CMK (cell line): ENCODE results near the gene TAAR1.
"Not testable (repeated sequence)": the region's sequence is repeated elsewhere in the genome, so short reads cannot be mapped to it uniquely, and the experiment has no call there.

Source experiments
- DNase-seq: peaks from one replicate; pipeline ENCODE4 v3.0.0-alpha.2; 2010; ENCODE audit warnings: low read depth

The TAAR1 gene

DNA sequence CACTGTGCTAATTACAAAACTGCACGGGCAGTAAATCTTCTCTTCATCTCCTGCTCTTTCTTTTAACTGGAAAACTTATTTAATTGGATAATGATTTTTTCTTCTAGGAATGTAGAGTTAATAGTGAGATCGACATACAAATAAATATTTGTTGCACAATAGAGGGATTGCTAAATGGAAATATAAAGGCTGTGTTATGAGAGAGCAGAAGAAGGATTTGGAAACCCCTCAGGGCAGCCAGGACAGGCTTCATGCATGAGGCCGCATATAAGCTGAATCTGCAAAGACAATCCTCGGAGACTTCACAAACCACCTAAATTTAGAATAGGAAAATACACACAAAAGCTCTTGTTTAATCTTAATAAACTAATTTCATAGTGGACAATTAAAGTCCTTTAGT, 2.9 kb upstream of the TAAR1 start:
- no peak for DNase-seq

GRCh38 chr6:132651062-132651461, 7.9 kb downstream of the TAAR1 start:
- DNase-seq = no peak

- no peak for DNase-seq
These were observed 8.6 kb downstream of the TAAR1 start for GRCh38 chr6:132650429-132650828.

DNA sequence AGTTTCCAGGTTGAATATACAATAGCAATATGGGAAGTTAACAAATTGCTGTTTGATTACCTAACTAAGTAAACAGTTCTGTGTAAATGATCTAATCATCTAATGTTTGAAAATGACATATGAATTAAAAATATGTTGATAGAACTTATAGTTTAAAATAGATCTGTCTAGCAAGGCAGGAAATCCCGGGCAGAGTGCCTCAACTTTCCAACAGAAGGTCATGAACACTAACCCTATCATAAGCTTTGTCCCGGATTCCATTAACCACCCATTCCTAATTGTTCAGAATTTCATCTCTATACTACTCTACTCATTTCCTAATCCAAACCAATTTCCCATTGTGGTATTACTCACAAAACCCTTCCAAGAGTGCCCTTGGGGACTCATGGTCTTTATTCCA, 10.2 kb downstream of the TAAR1 start:
- no peak for DNase-seq

GRCh38 chr6:132648356-132648755, 10.6 kb downstream of the TAAR1 start:
- no peak for DNase-seq

GRCh38 chr6:132643547-132643946, 15.4 kb downstream of the TAAR1 start:
- DNase-seq = no peak

- DNase-seq = not testable (repeated sequence)
These were observed 21.8 kb downstream of the TAAR1 start for GRCh38 chr6:132637135-132637534.

GRCh38 chr6:132635906-132636305, 23.1 kb downstream of the TAAR1 start:
- not testable (repeated sequence) for DNase-seq

GRCh38 chr6:132635288-132635687, 23.7 kb downstream of the TAAR1 start:
- not testable (repeated sequence) for DNase-seq

DNA sequence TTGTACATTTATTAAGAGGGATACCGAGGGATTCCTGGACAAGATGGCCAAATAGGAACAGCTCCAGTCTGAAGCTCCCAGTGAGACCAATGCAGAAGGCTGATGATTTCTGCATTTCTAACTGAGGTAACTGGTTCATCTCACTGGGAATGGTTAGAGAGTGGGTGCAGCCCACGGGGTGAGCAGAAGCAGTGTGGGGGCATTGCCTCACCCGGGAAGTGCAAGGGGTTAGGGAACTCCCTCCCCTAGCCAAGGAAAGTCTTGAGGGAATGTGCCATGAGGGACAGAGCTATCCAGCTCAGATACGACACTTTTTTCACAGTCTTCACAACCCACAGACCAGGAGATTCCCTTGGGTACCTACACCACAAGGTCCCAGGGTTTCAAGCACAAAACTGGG, 24.2 kb downstream of the TAAR1 start:
- DNase-seq = no peak

- DNase-seq = no peak
These were observed 25.6 kb downstream of the TAAR1 start for GRCh38 chr6:132633362-132633761.

DNA sequence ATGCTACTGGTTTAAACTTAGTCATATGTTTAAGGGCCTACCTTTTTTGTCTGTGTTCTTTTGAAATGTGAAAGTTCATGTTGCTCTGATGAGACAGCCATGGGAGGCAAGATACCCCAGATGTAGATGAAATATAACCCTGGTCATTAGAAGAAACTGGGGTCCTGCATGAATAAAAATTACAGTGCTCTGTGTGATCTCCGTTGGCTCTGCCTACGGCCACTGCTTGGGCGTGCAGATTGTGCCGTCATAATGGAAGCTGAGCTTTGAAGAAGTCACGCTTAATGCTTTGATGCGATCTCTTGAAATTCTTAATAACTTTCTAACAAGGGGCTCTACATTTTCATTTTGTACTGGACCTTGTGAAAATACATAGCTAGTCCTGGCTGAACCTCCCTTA, 34.8 kb downstream of the TAAR1 start, which contains the start of gene TAAR2:
TAAR2 (minus strand) TSS at position 101 of the 400 bp plus-strand sequence; CDS start at position 101, 0 bp downstream.
- DNase-seq = no peak

DNA sequence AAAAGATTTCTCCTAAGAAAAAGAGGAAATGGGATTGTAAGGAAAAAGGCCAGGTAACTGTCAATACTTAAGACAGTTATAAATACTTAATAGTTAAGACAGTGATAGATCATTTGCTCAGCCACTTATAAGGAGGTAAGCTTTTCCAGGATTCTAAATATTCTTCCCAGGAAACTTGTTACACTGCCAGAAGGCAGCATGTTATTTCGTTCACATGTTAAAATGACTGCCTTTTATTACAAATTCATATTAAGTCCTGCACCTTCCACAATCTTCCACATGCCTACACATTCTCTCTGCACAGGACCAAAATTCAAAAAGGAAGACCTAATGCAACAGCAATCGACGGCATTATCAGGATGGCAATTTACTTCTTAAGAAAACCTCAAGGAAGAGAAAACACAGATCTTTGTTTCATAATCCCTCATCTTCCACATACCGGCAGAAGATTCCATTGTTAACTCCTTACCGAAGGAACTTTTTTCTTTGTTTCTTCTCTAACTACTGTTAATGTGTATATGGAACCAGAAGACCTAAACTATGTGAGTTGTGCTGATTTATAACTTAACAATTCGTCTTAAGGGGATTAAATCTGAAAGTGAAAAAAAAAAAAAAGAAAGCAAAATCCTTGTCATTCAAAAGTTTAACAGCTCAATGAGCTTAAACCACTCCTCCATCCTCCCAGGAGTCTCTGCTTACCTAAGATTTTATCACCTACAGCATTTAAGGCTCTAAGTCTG, 35.7 kb downstream of the TAAR1 start:
- no peak for DNase-seq

DNA sequence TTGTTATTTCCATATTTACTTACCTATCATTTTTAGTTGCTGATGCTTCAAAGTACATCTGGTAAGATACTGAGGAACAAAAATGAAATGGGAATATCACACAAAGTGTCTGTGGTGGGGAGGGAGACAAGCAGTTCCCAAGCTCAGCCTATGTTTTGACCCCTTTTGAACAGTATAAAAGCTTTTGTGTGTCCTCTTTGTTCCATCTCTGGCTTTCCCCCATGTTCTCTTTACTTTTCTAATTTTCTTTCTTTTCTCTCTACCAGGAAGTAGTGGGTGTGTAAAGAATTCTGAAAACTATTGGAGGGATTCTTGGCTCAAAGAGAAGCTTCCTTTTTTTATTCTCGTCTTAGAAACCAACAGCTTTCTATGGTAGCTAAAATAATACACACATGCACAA, 42.3 kb downstream of the TAAR1 start:
- DNase-seq = no peak

GRCh38 chr6:132614554-132614953, 44.4 kb downstream of the TAAR1 start:
- DNase-seq = no peak

- no peak for DNase-seq
These were observed 46.4 kb downstream of the TAAR1 start for GRCh38 chr6:132612449-132613108.

DNA sequence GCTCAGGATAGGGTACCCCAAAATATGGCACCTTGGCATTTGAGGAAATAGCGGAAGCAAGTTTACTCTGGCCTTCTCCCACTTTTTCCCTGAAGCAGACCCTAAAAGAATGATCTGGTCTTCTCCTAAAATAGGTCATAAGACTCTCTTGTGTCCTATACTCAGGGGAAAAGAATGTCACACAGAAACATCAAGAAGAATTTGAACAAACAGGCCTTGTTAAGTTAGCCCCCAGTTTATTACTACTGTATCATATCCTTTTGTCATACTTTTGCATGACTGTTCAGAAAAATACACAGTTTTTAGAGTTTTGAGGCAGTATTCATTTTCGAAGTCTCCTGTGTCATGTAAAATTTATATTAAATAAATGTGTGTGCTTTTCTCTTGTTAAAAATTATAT, 47.4 kb downstream of the TAAR1 start:
- DNase-seq = no peak

DNA sequence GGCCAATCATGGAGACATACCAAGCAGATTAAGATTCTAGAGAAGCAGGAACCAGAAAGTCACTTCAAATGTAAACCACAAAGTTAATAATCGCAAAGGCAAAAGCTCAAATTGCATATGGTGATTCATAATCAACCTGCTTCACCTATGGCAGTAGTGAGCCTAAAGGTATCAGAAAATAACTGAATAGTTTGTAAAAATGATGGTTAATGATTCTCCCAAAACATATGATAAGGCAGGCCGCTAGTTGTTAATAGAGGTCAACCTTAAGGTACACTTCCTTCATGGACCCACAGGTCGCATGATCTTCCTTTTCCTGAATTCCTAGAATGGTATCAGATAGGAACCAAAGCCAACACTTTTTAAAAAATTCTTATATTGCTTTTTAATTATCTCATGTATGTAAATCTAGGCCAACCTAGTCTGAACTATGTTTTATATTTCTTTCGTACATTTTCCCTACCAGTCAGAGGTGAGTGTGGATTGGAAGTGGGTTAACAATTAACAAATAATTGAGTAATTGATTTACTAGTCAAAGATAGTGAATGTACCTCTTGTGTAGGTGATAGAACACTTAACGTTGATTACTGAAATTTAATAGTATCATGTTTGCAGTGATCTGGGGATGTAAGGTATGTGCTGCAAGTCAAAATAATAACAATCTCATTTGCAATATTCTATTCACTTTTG, 51.3 kb downstream of the TAAR1 start:
- no peak for DNase-seq

GRCh38 chr6:132604635-132605152, 54.3 kb downstream of the TAAR1 start:
- DNase-seq = no peak

- not testable (repeated sequence) for DNase-seq
These were observed 58.1 kb downstream of the TAAR1 start for GRCh38 chr6:132600900-132601299.

DNA sequence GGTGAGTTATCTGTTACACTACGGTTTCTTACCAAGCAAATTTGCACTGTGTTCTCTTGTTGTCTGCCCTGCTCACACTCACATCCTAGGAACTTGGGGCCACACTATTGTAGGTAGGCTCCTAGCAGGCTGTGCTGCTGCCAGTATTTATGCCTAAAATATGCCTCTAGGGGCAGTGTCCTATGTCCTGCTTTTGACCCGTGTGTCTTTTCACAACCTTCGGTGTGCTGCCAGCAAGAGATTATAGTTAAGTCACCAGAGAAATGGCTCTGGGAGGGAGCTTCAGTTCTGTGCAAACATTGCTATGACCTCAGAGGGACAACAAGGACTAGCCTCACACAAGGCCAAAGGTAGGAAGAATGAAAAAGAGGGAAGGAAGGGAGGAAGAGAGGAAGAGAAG, 60.5 kb downstream of the TAAR1 start:
- no peak for DNase-seq

DNA sequence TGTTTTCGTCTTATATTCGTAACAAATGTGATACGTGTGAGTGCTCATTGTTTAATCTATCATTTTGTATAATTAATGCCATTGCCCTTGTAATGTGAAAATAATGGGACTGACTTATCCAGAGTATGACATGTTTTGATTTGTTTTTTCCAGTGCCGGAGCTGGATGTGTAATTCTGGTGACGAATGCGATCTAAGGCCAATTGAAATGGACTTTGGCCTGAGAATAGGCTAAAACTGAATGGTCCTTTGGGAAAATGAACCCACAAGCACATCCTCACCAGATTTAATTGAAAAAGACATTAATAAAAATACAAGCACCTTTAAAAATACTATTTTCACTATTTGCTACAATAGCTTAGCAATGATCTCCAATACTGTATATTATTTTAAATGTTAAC, 62.8 kb downstream of the TAAR1 start:
- DNase-seq = no peak
